GM19328 (cell line): ENCODE data around the gene NBR1.
A peak's percentile ranks its signal among the peaks of the same experiment; 100 is the strongest.
"Not testable (repeated sequence)": the region's sequence is repeated elsewhere in the genome, so short reads cannot be mapped to it uniquely, and the experiment has no call there.

ENCODE experiments used
- ATAC-seq: cut with Tn5 transposase; IDR thresholded peaks from one replicate; pipeline ENCODE4 v1.9.1; 2021; ENCODE audit warnings: mild to moderate bottlenecking, moderate library complexity; ENCODE audit not compliant: unreplicated experiment

Gene NBR1

DNA sequence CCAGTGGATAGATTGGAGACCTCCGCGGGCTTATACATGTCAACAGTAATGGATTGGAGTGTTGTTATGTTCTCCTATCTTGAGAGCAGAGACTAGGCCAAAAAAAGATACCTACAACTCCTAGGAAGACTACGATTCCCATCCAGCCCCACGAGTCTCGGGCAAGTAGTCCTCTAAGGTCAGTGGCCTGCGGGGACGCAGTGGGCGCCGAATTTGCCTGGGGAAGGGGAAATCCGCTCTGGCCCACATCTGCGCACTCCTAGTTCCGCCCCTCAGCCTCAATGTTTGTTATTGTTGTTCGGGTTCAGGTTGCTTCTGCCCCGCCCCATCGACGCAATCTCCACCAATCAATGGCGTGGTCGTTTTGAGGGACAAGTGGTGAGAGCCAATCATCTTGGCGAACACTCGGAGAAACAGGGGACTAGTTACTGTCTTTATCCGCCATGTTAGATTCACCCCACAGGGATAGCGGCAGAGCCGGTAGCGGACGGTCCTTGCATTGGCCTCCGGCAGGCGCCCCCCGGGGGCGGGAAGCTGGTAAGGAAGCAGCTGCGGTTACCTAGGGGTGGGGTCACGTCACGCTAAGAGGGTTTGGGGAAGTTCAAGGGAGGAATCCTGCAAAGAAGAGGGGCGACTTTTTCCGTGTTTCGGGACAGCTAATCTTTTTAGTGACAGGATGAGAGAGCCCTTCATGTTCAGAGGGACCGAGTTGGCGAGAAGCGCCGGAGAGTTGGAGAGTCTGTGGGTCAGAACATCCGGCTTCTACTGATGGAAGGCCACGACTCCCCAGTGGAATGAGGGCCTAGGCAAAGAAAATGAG, at the start of gene NBR1:
Gene NBR1, plus strand, starts transcription at position 449 of the 820 bp plus-strand sequence. CDS start 4,586 bp downstream, outside the sequence.
- peak; percentile 71 for ATAC-seq

DNA sequence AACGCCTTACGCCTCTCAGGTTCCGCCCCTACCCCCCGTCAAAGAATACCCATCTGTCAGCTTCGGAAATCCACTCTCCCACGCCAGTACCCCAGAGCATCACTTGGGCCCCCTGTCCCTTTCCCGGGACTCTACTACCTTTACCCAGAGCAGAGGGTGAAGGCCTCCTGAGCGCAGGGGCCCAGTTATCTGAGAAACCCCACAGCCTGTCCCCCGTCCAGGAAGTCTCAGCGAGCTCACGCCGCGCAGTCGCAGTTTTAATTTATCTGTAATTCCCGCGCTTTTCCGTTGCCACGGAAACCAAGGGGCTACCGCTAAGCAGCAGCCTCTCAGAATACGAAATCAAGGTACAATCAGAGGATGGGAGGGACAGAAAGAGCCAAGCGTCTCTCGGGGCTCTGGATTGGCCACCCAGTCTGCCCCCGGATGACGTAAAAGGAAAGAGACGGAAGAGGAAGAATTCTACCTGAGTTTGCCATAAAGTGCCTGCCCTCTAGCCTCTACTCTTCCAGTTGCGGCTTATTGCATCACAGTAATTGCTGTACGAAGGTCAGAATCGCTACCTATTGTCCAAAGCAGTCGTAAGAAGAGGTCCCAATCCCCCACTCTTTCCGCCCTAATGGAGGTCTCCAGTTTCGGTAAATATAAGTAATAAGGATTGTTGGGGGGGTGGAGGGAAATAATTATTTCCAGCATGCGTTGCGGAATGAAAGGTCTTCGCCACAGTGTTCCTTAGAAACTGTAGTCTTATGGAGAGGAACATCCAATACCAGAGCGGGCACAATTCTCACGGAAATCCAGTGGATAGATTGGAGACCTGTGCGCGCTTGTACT, 45.7 kb upstream of the NBR1 start, which contains the start of gene BRCA1:
Gene BRCA1, minus strand, starts transcription at position 232 of the 834 bp plus-strand sequence. CDS start 1,268 bp downstream, outside the sequence.
- peak; percentile 94 for ATAC-seq

DNA sequence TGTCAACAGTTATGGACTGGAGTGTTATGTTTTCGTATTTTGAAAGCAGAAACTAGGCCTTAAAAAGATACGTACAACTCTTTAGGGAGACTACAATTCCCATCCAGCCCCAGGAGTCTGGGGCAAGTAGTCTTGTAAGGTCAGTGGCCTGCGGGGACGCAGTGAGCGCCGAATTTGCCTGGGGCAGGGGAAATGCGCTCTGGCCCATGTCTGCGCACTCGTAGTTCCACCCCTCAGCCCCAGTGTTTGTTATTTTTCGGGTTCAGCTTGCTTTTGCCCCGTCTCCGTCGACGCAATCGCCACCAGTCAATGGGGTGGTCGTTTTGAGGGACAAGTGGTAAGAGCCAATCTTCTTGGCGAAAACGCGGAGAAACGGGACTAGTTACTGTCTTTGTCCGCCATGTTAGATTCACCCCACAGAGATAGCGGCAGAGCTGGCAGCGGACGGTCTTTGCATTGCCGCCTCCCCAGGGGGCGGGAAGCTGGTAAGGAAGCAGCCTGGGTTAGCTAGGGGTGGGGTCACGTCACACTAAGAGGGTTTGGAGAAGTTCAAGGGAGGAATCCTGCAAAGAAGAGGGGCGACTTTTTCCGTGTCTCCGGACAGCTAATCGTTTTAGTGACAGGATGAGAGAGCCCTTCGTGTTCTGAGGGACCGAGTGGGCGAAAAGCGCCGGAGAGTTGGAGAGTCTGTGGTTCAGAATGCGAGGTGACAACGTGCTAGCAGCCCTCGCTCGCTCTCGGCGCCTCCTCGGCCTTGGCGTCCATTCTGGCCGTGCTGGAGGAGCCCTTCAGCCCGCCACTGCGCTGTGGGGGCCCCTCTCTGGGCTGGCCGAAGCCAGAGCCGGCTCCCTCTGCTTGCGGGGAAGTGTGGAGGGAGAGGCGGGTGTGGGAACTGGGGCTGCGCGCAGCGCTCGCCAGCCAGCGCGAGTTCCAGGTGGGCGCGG, 44.8 kb upstream of the NBR1 start:
- ATAC-seq = no peak

DNA sequence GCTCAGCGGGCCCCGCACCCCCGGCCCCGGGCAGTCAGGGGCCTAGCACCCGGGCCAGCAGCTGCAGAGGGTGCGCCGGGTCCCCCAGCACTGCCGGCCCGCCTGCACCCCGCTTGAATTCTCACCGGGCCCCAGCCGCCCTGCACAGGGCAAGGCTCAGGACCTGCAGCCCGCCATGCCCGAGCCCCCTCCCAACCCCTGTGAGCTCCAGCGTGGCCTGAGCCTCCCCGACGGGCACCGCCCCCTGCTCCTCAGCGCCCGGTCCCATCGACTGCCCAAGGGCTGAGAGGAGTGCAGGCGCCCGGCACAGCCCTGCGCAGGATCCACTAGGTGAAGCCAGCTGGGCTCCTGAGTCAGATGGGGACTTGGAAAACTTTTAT, 44.1 kb upstream of the NBR1 start:
- ATAC-seq = no peak

DNA sequence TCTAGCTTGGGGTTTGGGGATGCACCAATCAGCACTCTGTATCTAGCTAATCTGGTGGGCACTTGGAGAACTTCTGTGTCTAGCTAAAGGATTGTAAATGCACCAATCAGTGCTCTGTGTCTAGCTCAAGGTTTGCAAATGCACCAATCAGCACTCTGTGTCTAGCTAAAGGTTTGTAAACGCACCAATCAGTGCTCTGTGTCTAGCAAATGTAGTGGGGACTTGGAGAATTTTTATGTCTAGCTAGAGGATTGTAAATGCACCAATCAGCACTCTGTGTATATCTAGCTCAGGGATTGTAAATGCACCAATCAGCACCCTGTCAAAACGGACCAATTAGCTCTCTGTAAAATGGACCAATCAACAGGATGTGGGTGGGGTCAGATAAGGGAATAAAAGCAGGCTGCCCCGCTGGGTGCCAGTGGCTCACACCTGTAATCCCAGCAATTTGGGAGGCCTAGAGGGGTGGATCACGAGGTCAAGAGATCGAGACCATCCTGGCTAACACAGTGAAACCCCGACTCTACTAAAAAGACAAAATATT, 43.6 kb upstream of the NBR1 start:
- ATAC-seq = not testable (repeated sequence)

GRCh38 chr17:43129671-43130010, 41.4 kb upstream of the NBR1 start:
- ATAC-seq = no peak

GRCh38 chr17:43132117-43132516, 38.9 kb upstream of the NBR1 start:
- no peak for ATAC-seq

DNA sequence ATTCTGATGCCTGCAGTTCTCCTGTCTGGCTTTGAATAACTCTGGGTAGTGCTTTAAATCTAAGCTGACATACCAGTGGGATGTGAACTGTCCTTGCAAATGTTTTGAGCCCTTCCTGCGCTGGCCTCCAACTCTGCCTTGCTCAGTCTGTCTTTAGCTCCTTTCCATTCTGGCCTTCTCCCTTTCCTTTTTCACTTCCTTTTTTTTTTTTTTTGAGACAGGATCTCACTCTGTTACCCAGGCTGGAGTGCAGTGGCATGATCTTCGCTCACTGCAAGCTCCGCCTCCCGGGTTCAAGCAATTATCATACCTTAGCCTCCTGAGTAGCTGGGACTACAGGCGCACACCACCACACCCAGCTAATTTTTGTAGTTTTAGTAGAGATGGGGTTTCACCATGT, 37.6 kb upstream of the NBR1 start:
- not testable (repeated sequence) for ATAC-seq

- ATAC-seq = no peak
Observed at GRCh38 chr17:43134774-43135453, 36.1 kb upstream of the NBR1 start.

- ATAC-seq = no peak
Observed at GRCh38 chr17:43135454-43135819, 35.6 kb upstream of the NBR1 start.

DNA sequence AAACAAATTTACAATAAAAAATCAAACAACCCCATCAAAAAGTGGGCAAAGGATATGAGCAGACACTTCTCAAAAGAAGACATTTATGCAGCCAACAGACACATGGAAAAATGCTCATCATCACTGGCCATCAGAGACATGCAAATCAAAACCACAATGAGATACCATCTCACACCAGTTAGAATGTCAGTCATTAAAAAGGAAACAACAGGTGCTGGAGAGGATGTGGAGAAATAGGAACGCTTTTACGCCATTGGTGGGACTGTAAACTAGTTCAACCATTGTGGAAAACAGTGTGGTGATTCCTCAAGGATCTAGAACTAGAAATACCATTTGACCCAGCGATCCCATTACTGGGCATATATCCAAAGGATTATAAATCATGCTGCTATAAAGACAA, 34.4 kb upstream of the NBR1 start:
- ATAC-seq = not testable (repeated sequence)

- ATAC-seq = not testable (repeated sequence)
Observed at GRCh38 chr17:43138531-43138930, 32.5 kb upstream of the NBR1 start.

GRCh38 chr17:43140396-43141332, 30.4 kb upstream of the NBR1 start:
- ATAC-seq = no peak

GRCh38 chr17:43142153-43142552, 28.9 kb upstream of the NBR1 start:
- ATAC-seq = no peak

DNA sequence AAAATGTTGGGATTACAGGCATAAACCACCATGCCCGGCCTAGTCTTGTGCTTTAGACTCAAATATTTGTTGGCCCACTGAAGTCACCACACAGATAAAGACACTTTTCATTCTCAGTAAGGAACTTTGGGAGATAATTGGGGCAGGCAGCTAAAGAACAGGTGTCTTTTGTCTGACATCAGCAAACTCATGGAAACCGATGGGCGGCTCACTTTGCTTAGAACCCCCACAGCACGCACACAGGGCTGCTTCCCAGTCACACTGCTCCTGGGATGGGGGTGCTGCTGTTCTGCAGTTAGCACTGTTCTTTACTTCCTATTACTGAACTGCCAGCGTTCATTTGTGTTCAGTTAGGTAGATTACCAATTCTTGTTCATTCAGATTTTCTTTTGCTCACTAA, 27.8 kb upstream of the NBR1 start:
- ATAC-seq = no peak

- ATAC-seq = no peak
Observed at GRCh38 chr17:43146649-43147048, 24.4 kb upstream of the NBR1 start.

- ATAC-seq = no peak
Observed at GRCh38 chr17:43151880-43152456, 19.0 kb upstream of the NBR1 start.

GRCh38 chr17:43153197-43153835, 17.7 kb upstream of the NBR1 start:
- not testable (repeated sequence) for ATAC-seq
